H9 (cell line): Measurements from ENCODE around the gene ZNF638. TPM values are rescaled to one million over a fixed set of nuclear protein-coding genes. Genes with fewer than 3 reads are reported as not detected.

Source experiments
- DNase-seq: peaks from one replicate; pipeline ENCODE4 v3.0.0-alpha.2; 2017
- H2AFZ ChIP-seq: one replicate; pipeline ENCODE4 v1.6.1; 2013; ENCODE audit warnings: mild to moderate bottlenecking, low read length, control low read depth, moderate library complexity
- H2AK5ac ChIP-seq: 2 replicates; pipeline ENCODE4 v1.6.1; 2013; ENCODE audit warnings: low read length, control low read depth, mixed read lengths; ENCODE audit not compliant: insufficient read length
- H2BK120ac ChIP-seq: one replicate; pipeline ENCODE4 v1.6.1; 2013; ENCODE audit warnings: low read depth, mild to moderate bottlenecking, low read length, control low read depth, inconsistent platforms; ENCODE audit not compliant: poor library complexity, severe bottlenecking
- H2BK12ac ChIP-seq: 2 replicates; pipeline ENCODE4 v1.6.1; 2013; ENCODE audit warnings: low read length, control low read depth, mixed read lengths, low read depth; ENCODE audit not compliant: insufficient read length
- H2BK15ac ChIP-seq: 2 replicates; pipeline ENCODE4 v1.6.1; 2013; ENCODE audit warnings: low read depth, low read length, control low read depth
- H2BK20ac ChIP-seq: one replicate; pipeline ENCODE4 v1.6.1; 2013; ENCODE audit warnings: low read depth, mild to moderate bottlenecking, low read length, control low read depth, inconsistent platforms; ENCODE audit not compliant: poor library complexity, severe bottlenecking
- H2BK5ac ChIP-seq: 2 replicates; pipeline ENCODE4 v1.6.1; 2013; ENCODE audit warnings: low read length, control low read depth, mixed read lengths; ENCODE audit not compliant: insufficient read length
- H3K14ac ChIP-seq: 2 replicates; pipeline ENCODE4 v1.6.1; 2013; ENCODE audit warnings: low read length, control low read depth; ENCODE audit not compliant: insufficient read depth
- H3K18ac ChIP-seq: 2 replicates; pipeline ENCODE4 v1.6.1; 2013; ENCODE audit warnings: low read depth, mild to moderate bottlenecking, mixed read lengths, low read length, control low read depth; ENCODE audit not compliant: insufficient read length
- H3K23ac ChIP-seq: 2 replicates; pipeline ENCODE4 v1.6.1; 2013; ENCODE audit warnings: low read length, control low read depth, mixed read lengths, low read depth; ENCODE audit not compliant: insufficient read length
- H3K23me2 ChIP-seq: 2 replicates; pipeline ENCODE4 v1.6.1; 2013; ENCODE audit warnings: low read depth, mild to moderate bottlenecking, mixed read lengths, low read length, control low read depth; ENCODE audit not compliant: insufficient read length, poor library complexity, severe bottlenecking
- H3K27ac ChIP-seq: 2 replicates; pipeline ENCODE4 v1.5.1; 2013; ENCODE audit warnings: low read length, control low read depth, mixed read lengths, low read depth; ENCODE audit not compliant: insufficient read length
- H3K27me3 ChIP-seq: 2 replicates; pipeline ENCODE4 v1.6.1; 2013; ENCODE audit warnings: low read length, control low read depth, inconsistent platforms; ENCODE audit not compliant: insufficient read depth
- H3K4ac ChIP-seq: 2 replicates; pipeline ENCODE4 v1.6.1; 2013; ENCODE audit warnings: low read depth, mild to moderate bottlenecking, control low read depth, inconsistent platforms, low read length, moderate library complexity
- H3K4me1 ChIP-seq: 2 replicates; pipeline ENCODE4 v1.6.1; 2013; ENCODE audit warnings: low read length, control low read depth, inconsistent platforms; ENCODE audit not compliant: insufficient read depth
- H3K4me2 ChIP-seq: 2 replicates; pipeline ENCODE4 v1.6.1; 2013; ENCODE audit warnings: low read length, control low read depth, mixed read lengths; ENCODE audit not compliant: insufficient read length, insufficient read depth
- H3K56ac ChIP-seq: 2 replicates; pipeline ENCODE4 v1.6.1; 2013; ENCODE audit warnings: low read depth, mild to moderate bottlenecking, mixed read lengths, low read length, control low read depth; ENCODE audit not compliant: insufficient read length
- H3K79me1 ChIP-seq: 2 replicates; pipeline ENCODE4 v1.6.1; 2013; ENCODE audit warnings: low read depth, mild to moderate bottlenecking, moderate library complexity, low read length, control low read depth, inconsistent platforms; ENCODE audit not compliant: insufficient read depth, poor library complexity, severe bottlenecking
- H3K79me2 ChIP-seq: 2 replicates; pipeline ENCODE4 v1.6.1; 2013; ENCODE audit warnings: low read length, control low read depth, inconsistent platforms; ENCODE audit not compliant: insufficient read depth
- H3K9ac ChIP-seq: 2 replicates; pipeline ENCODE4 v1.6.1; 2013; ENCODE audit warnings: low read length, control low read depth, mixed read lengths; ENCODE audit not compliant: insufficient read length; ENCODE audit errors: extremely low read depth
- H3K9me3 ChIP-seq: one replicate; pipeline ENCODE4 v1.6.1; 2013; ENCODE audit warnings: low read depth, low read length, inconsistent platforms; ENCODE audit not compliant: control insufficient read depth
- H3T11ph ChIP-seq: one replicate; pipeline ENCODE4 v1.6.1; 2013; ENCODE audit warnings: mild to moderate bottlenecking, low read length, control low read depth, inconsistent platforms
- H4K20me1 ChIP-seq: one replicate; pipeline ENCODE4 v1.6.1; 2013; ENCODE audit not compliant: control insufficient read depth, insufficient read length, insufficient read depth
- H4K5ac ChIP-seq: 2 replicates; pipeline ENCODE4 v1.6.1; 2013; ENCODE audit warnings: low read depth, mild to moderate bottlenecking, mixed read lengths, low read length, control low read depth; ENCODE audit not compliant: insufficient read length
- H4K8ac ChIP-seq: replicated peaks from 2 replicates; pipeline ENCODE4 v1.6.1; 2013; ENCODE audit warnings: low read length, control low read depth, mixed read lengths, low read depth; ENCODE audit not compliant: insufficient read length
- H4K91ac ChIP-seq: 2 replicates; pipeline ENCODE4 v1.6.1; 2013; ENCODE audit warnings: low read depth, mild to moderate bottlenecking, moderate library complexity, mixed read lengths, low read length, control low read depth; ENCODE audit not compliant: insufficient read length
- H3K27ac Mint-ChIP-seq, 3 experiments: 2 replicates in 2 of 3; 3 replicates in 1 of 3; pipeline ENCODE4 v1.8.0; 2020 to 2021; ENCODE audit warnings: mixed read lengths in 3 of 3, mild to moderate bottlenecking in 1 of 3, moderate library complexity in 1 of 3
- H3K27me3 Mint-ChIP-seq: 2 replicates; pipeline ENCODE4 v1.8.0; 2021; ENCODE audit warnings: low read depth, mild to moderate bottlenecking, moderate library complexity, mixed read lengths
- H3K36me3 Mint-ChIP-seq, 3 experiments: 2 replicates in 2 of 3; 3 replicates in 1 of 3; pipeline ENCODE4 v1.8.0; 2020 to 2021; ENCODE audit warnings: low read depth in 3 of 3, mixed read lengths in 3 of 3; ENCODE audit not compliant: insufficient read depth in 1 of 3
- H3K4me1 Mint-ChIP-seq, 2 experiments: 2 replicates each; pipeline ENCODE4 v1.8.0; 2020; ENCODE audit warnings: mixed read lengths in 2 of 2
- H3K4me3 Mint-ChIP-seq, 2 experiments: 2 replicates in 1 of 2; 3 replicates in 1 of 2; pipeline ENCODE4 v1.8.0; 2020 to 2021; ENCODE audit warnings: mild to moderate bottlenecking in 2 of 2, mixed read lengths in 2 of 2, moderate library complexity in 1 of 2
- H3K9me3 Mint-ChIP-seq, 2 experiments: 2 replicates in 1 of 2; 3 replicates in 1 of 2; pipeline ENCODE4 v1.8.0; 2020; ENCODE audit warnings: mild to moderate bottlenecking in 2 of 2, mixed read lengths in 2 of 2, moderate library complexity in 1 of 2
- WGBS: extraction: QIAGEN DNeasy Blood & Tissue Kit; methylation state at CpG from one replicate; pipeline ENCODE4 v1.1.7; 2013; ENCODE audit warnings: missing lambda C conversion rate, low lambda C conversion rate, mixed read lengths; ENCODE audit not compliant: insufficient read length; ENCODE audit errors: extremely low coverage; 5-methylcytosine and 5-hydroxymethylcytosine counted together
- total RNA-seq: library from RNA; stranded (reverse); gene quantifications from 2 replicates; pipeline ENCODE4 v1.2.1, GENCODE V29; 2021
- TF ChIP-seq, protein P1 (sequence below): fragments of 200-600 bp; sonication (generic); conservative IDR thresholded peaks from 3 replicates; pipeline ENCODE4 v1.8.0; 2021; ENCODE audit warnings: antibody characterized with exemption, mild to moderate bottlenecking

Gene ZNF638
- total RNA-seq, 1 experiment from 2014 or later = 146 TPM

- no peak overlapping the region for H3K4me2 ChIP-seq
- H4K91ac ChIP-seq = no peak overlapping the region
- no peaks in the 10 kb centered on the region for H3K79me1 ChIP-seq
- no peak overlapping the region for H3K56ac ChIP-seq
- Mint-ChIP-seq H3K9me3 (no peaks in the 10 kb centered on the region), H3K27me3 (peaks cover 9% of the 10 kb centered on the region), H3K4me1 (peaks cover 21 to 23% of the 10 kb centered on the region in 2 experiments), H3K36me3 (peaks cover 0 to 2% (median 0%) of the 10 kb centered on the region in 3 experiments; a peak in 2 of 7 replicates), H3K4me3 (no peak overlapping the region), H3K27ac (no peak overlapping the region)
- no peaks in the 10 kb centered on the region for H3K79me2 ChIP-seq
- no peak overlapping the region for H3T11ph ChIP-seq
- TF ChIP-seq, protein P1, sequence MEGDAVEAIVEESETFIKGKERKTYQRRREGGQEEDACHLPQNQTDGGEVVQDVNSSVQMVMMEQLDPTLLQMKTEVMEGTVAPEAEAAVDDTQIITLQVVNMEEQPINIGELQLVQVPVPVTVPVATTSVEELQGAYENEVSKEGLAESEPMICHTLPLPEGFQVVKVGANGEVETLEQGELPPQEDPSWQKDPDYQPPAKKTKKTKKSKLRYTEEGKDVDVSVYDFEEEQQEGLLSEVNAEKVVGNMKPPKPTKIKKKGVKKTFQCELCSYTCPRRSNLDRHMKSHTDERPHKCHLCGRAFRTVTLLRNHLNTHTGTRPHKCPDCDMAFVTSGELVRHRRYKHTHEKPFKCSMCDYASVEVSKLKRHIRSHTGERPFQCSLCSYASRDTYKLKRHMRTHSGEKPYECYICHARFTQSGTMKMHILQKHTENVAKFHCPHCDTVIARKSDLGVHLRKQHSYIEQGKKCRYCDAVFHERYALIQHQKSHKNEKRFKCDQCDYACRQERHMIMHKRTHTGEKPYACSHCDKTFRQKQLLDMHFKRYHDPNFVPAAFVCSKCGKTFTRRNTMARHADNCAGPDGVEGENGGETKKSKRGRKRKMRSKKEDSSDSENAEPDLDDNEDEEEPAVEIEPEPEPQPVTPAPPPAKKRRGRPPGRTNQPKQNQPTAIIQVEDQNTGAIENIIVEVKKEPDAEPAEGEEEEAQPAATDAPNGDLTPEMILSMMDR = no peak
- DNase-seq = no peak
- no peak overlapping the region for H4K8ac ChIP-seq
- H2BK5ac ChIP-seq = no peak overlapping the region
- no peak overlapping the region for H2BK20ac ChIP-seq
- H3K27me3 ChIP-seq = no peaks in the 10 kb centered on the region
- no peaks in the 10 kb centered on the region for H3K4me1 ChIP-seq
- H3K18ac ChIP-seq = no peak overlapping the region
- H3K27ac ChIP-seq = no peak overlapping the region
- no CpG with 5 or more reads among the region's 1 CpG for WGBS
- no peaks in the 10 kb centered on the region for H3K23me2 ChIP-seq
- no peak overlapping the region for H3K14ac ChIP-seq
- H2BK120ac ChIP-seq = no peak overlapping the region
- no peaks in the 10 kb centered on the region for H4K20me1 ChIP-seq
- H4K5ac ChIP-seq = no peak overlapping the region
- no peak overlapping the region for H3K23ac ChIP-seq
- no peak overlapping the region for H2AFZ ChIP-seq
- no peak overlapping the region for H2BK15ac ChIP-seq
- no peak overlapping the region for H2BK12ac ChIP-seq
- H3K4ac ChIP-seq = no peak overlapping the region
- no peak overlapping the region for H3K9ac ChIP-seq
- H3K9me3 ChIP-seq = no peaks in the 10 kb centered on the region
- no peak overlapping the region for H2AK5ac ChIP-seq
Observed at GRCh38 chr2:71476495-71476894, 144.9 kb downstream of the ZNF638 start.
